ENCODE measurements around the gene GTSE1. TPM values are rescaled to one million over a fixed set of nuclear protein-coding genes. Genes with fewer than 3 reads are reported as not detected.

Gene GTSE1
- total and polyA plus RNA-seq, 2 donors (not counting 1 experiment from before 2014, with no cell fraction given) = 2.0 to 3.6 TPM

DNA sequence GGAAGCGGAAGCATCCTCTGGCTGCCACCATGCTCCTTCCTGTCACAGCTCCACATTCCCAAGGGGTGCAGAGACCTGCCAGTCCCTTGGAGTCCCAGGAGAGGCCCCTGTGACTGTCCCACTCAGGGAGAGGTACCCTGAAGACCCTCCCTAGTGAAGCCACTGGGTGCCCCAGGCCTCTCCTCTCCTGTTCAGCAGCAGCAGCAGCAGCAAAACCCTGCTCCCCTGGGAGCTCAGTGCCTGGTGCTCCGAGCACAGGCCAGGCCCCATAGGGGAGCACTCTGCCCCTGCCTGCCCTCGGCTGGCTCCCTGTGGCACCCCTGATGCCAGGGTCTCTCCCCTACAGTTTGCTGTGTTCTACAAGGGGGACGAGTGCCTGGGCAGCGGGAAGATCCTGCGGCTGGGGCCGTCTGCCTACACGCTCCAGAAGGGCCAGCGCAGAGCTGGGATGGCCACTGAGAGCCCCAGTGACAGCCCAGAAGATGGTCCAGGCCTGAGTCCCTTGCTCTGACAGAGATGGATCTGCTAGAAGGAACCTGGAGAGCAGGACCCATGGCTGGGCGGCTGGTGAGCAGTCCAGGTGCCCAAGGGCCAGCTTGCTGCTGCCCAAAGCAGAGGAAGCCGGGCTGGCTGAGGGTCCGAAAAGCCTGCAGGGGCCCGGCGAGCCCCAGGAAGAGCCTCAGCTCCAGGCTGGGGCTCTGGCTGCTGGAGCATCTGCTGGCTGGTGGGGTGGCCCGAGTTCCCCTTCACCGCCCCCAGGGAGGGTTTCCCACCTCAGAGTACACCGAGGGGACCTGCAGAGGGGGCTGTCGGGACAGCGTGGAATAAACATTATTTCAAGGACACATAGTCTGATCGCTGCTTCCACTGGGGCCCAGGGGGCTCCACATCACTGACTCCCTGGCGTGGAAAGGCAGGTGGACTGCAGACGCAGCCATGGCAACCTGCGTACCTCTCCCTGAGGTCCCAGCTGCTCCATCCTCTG, 60.1 kb downstream of the GTSE1 start:
- Histone ChIP-seq H3K27ac (ENCODE audit: insufficient read depth, low read length) (no peak overlapping the region), H3K4me2 (ENCODE audit: extremely low read depth, insufficient read depth, low read length) (no peak overlapping the region), H3K79me2 (ENCODE audit: control insufficient read depth, insufficient read depth, low read length) (no peaks in the 10 kb centered on the region), H2AFZ (ENCODE audit: low read length) (no peak overlapping the region), H3K36me3 (ENCODE audit: control insufficient read depth, insufficient read depth, low read length) (peaks cover 17% of the 10 kb centered on the region), H3K4me3 (replicated peaks in 1 of 4; ENCODE audit: control extremely low read depth in 1 of 4, insufficient read depth in 1 of 4, low read depth in 3 of 4, low read length in 4 of 4) (no peak overlapping the region), H3K27me3 (ENCODE audit: control insufficient read depth, insufficient read depth, low read length) (no peaks in the 10 kb centered on the region), H3K9ac (ENCODE audit: insufficient read depth, low read length) (no peak overlapping the region), H3K4me1 (ENCODE audit: control insufficient read depth, extremely low read depth, insufficient read depth, low read length) (no peaks in the 10 kb centered on the region), H4K20me1 (ENCODE audit: control insufficient read depth, extremely low read depth, insufficient read depth, low read length) (no peaks in the 10 kb centered on the region), H3K9me3 (ENCODE audit: control insufficient read depth, insufficient read depth, low read depth, low read length) (no peaks in the 10 kb centered on the region)
- DNase-seq (ENCODE audit: low read depth in 2 of 2) = no peak
- TF ChIP-seq CTCF (conservative IDR thresholded peaks at IDR 0.05 in 1 of 2, IDR thresholded peaks at IDR 0.05 in 1 of 2; ENCODE audit: low read depth in 1 of 2, low read length in 2 of 2) (no peak), EZH2 (IDR thresholded peaks at IDR 0.05; ENCODE audit: low read length, missing control alignments) (no peak)

- Histone ChIP-seq H3K4me1 (ENCODE audit: control insufficient read depth, extremely low read depth, insufficient read depth, low read length) (no peaks in the 10 kb centered on the region), H3K9ac (ENCODE audit: insufficient read depth, low read length) (no peak overlapping the region), H4K20me1 (ENCODE audit: control insufficient read depth, extremely low read depth, insufficient read depth, low read length) (no peaks in the 10 kb centered on the region), H3K79me2 (ENCODE audit: control insufficient read depth, insufficient read depth, low read length) (no peaks in the 10 kb centered on the region), H3K4me3 (replicated peaks in 1 of 4; ENCODE audit: control extremely low read depth in 1 of 4, insufficient read depth in 1 of 4, low read depth in 3 of 4, low read length in 4 of 4) (no peak overlapping the region), H3K36me3 (ENCODE audit: control insufficient read depth, insufficient read depth, low read length) (peaks cover 13% of the 10 kb centered on the region), H3K27ac (ENCODE audit: insufficient read depth, low read length) (no peak overlapping the region), H3K27me3 (ENCODE audit: control insufficient read depth, insufficient read depth, low read length) (no peaks in the 10 kb centered on the region), H3K4me2 (ENCODE audit: extremely low read depth, insufficient read depth, low read length) (no peak overlapping the region), H3K9me3 (ENCODE audit: control insufficient read depth, insufficient read depth, low read depth, low read length) (no peaks in the 10 kb centered on the region), H2AFZ (ENCODE audit: low read length) (no peak overlapping the region)
- TF ChIP-seq EZH2 (IDR thresholded peaks at IDR 0.05; ENCODE audit: low read length, missing control alignments) (no peak), CTCF (conservative IDR thresholded peaks at IDR 0.05 in 1 of 2, IDR thresholded peaks at IDR 0.05 in 1 of 2; ENCODE audit: low read depth in 1 of 2, low read length in 2 of 2) (no peak)
- DNase-seq (ENCODE audit: low read depth in 2 of 2) = no peak
Measured at GRCh38 chr22:46357711-46358520, 61.2 kb downstream of the GTSE1 start.

GRCh38 chr22:46358766-46359165, 62.1 kb downstream of the GTSE1 start:
- no peak overlapping the region for H3K9ac ChIP-seq (ENCODE audit: insufficient read depth, low read length)
- H3K4me1 ChIP-seq (ENCODE audit: control insufficient read depth, extremely low read depth, insufficient read depth, low read length) = no peaks in the 10 kb centered on the region
- no peaks in the 10 kb centered on the region for H4K20me1 ChIP-seq (ENCODE audit: control insufficient read depth, extremely low read depth, insufficient read depth, low read length)
- H2AFZ ChIP-seq (ENCODE audit: low read length) = no peak overlapping the region
- no peak for DNase-seq (ENCODE audit: low read depth in 2 of 2)
- no peak overlapping the region for H3K4me2 ChIP-seq (ENCODE audit: extremely low read depth, insufficient read depth, low read length)
- no peak overlapping the region for H3K27ac ChIP-seq (ENCODE audit: insufficient read depth, low read length)
- H3K4me3 ChIP-seq (replicated peaks in 1 of 4; ENCODE audit: control extremely low read depth in 1 of 4, insufficient read depth in 1 of 4, low read depth in 3 of 4, low read length in 4 of 4) = no peak overlapping the region
- H3K27me3 ChIP-seq (ENCODE audit: control insufficient read depth, insufficient read depth, low read length) = no peaks in the 10 kb centered on the region
- H3K79me2 ChIP-seq (ENCODE audit: control insufficient read depth, insufficient read depth, low read length) = no peaks in the 10 kb centered on the region
- peaks cover 13% of the 10 kb centered on the region for H3K36me3 ChIP-seq (ENCODE audit: control insufficient read depth, insufficient read depth, low read length)
- TF ChIP-seq CTCF (conservative IDR thresholded peaks at IDR 0.05 in 1 of 2, IDR thresholded peaks at IDR 0.05 in 1 of 2; ENCODE audit: low read depth in 1 of 2, low read length in 2 of 2) (no peak), EZH2 (IDR thresholded peaks at IDR 0.05; ENCODE audit: low read length, missing control alignments) (no peak)
- no peaks in the 10 kb centered on the region for H3K9me3 ChIP-seq (ENCODE audit: control insufficient read depth, insufficient read depth, low read depth, low read length)

Measured in fibroblast of lung (primary cell).